Measurements from ENCODE around the gene KIF5A.
A peak's percentile ranks its signal among the peaks of the same experiment; 100 is the strongest.
"Not testable (repeated sequence)": the region's sequence is repeated elsewhere in the genome, so short reads cannot be mapped to it uniquely, and the experiment has no call there.

Gene KIF5A

GRCh38 chr12:57607958-57608663, 58.3 kb downstream of the KIF5A start:
- no peak for DNase-seq (ENCODE audit: low spot score)

GRCh38 chr12:57609101-57609780, 59.4 kb downstream of the KIF5A start:
- DNase-seq (ENCODE audit: low spot score) = no peak

- no peak for DNase-seq (ENCODE audit: low spot score)
Observed at GRCh38 chr12:57609781-57610553, 60.1 kb downstream of the KIF5A start.

- no peak for DNase-seq (ENCODE audit: low spot score)
Observed at GRCh38 chr12:57610554-57611107, 60.8 kb downstream of the KIF5A start.

- no peak for DNase-seq (ENCODE audit: low spot score)
Observed at GRCh38 chr12:57611108-57611826, 61.4 kb downstream of the KIF5A start, which contains the start of gene ARHGEF25. Gene ARHGEF25 (plus strand): TSS chr12:57611435. CDS start chr12:57611895, 460 bp downstream.

GRCh38 chr12:57611827-57612710, 62.2 kb downstream of the KIF5A start:
- no peak for DNase-seq (ENCODE audit: low spot score)

GRCh38 chr12:57612711-57613426, 63.0 kb downstream of the KIF5A start:
- no peak for DNase-seq (ENCODE audit: low spot score)

GRCh38 chr12:57613427-57614109, 63.7 kb downstream of the KIF5A start:
- no peak for DNase-seq (ENCODE audit: low spot score)

- no peak for DNase-seq (ENCODE audit: low spot score)
Observed at GRCh38 chr12:57614178-57614947, 64.5 kb downstream of the KIF5A start.

- DNase-seq (ENCODE audit: low spot score) = no peak
Observed at GRCh38 chr12:57614948-57615500, 65.2 kb downstream of the KIF5A start.

- DNase-seq (ENCODE audit: low spot score) = no peak
Observed at GRCh38 chr12:57615637-57616036, 65.8 kb downstream of the KIF5A start.

GRCh38 chr12:57616383-57617101, 66.7 kb downstream of the KIF5A start:
- DNase-seq (ENCODE audit: low spot score) = peak; percentile 29

GRCh38 chr12:57617942-57618341, 68.1 kb downstream of the KIF5A start:
- DNase-seq (ENCODE audit: low spot score) = no peak

GRCh38 chr12:57618431-57618830, 68.6 kb downstream of the KIF5A start:
- not testable (repeated sequence) for DNase-seq (ENCODE audit: low spot score)

- no peak for DNase-seq (ENCODE audit: low spot score)
Observed at GRCh38 chr12:57618966-57619433, 69.2 kb downstream of the KIF5A start.

GRCh38 chr12:57619434-57620244, 69.8 kb downstream of the KIF5A start:
- no peak for DNase-seq (ENCODE audit: low spot score)

All from kidney tubule cell (primary cell).